Peyer's patch (tissue), 4 donors: Measurements from ENCODE around the gene SPIN3. TPM values are rescaled to one million over a fixed set of nuclear protein-coding genes. Genes with fewer than 3 reads are reported as not detected.
"Not testable (repeated sequence)": the region's sequence is repeated elsewhere in the genome, so short reads cannot be mapped to it uniquely, and the experiment has no call there.

Source experiments
- DNase-seq, 3 donors: peaks; one replicate each; pipeline ENCODE4 v3.0.0-alpha.2; 2017 to 2019
- H3K27ac ChIP-seq, 4 donors: fragments of 200-600 bp; sonication (generic); one replicate each; pipeline ENCODE4 v1.5.1; 2016 to 2019
- H3K27me3 ChIP-seq, 2 donors: fragments of 200-600 bp; sonication (generic); one replicate each; pipeline ENCODE4 v1.5.1; 2019
- H3K36me3 ChIP-seq, 3 donors: fragments of 200-600 bp; sonication (generic); one replicate each; pipeline ENCODE4 v1.5.1; 2016 to 2019
- H3K4me1 ChIP-seq, 4 donors: fragments of 200-600 bp; sonication (generic); one replicate each; pipeline ENCODE4 v1.5.1; 2016 to 2019
- H3K4me3 ChIP-seq, 4 donors: fragments of 200-600 bp; sonication (generic); 1 replicate in 3 of 4; 2 replicates in 1 of 4; pipeline ENCODE4 v1.5.1; 2016 to 2019; ENCODE audit warnings: mild to moderate bottlenecking in 1 of 4
- H3K9me3 ChIP-seq, 4 donors: fragments of 200-600 bp; sonication (generic); one replicate each; pipeline ENCODE4 v1.5.1; 2016 to 2019; ENCODE audit warnings: mild to moderate bottlenecking in 1 of 4
- POLR2A ChIP-seq, 2 donors: fragments of 450-650 bp; IDR thresholded peaks; one replicate each; pipeline ENCODE4 v1.5.1; 2017; ENCODE audit warnings: antibody characterized with exemption in 2 of 2, mild to moderate bottlenecking in 2 of 2, moderate library complexity in 2 of 2
- total RNA-seq, 4 donors: library from RNA; depleted of rRNA; stranded (reverse); fragments of >200 nt; gene quantifications; one replicate each; pipeline ENCODE4 v1.1.0, GENCODE V29; 2016
- TF ChIP-seq, protein P1 (sequence below), 6 experiments: fragments of 450-650 bp in 4 of 6; fragments of 200-600 bp in 2 of 6; sonication (generic) in 1 of 6; IDR thresholded peaks; one replicate each; pipeline ENCODE4 v1.5.1; 2017 to 2019; ENCODE audit warnings: antibody characterized with exemption in 6 of 6, mild to moderate bottlenecking in 3 of 6, moderate library complexity in 1 of 6

The SPIN3 gene
- total RNA-seq: 10 to 100 TPM in 3 of 4 donors, 1 to 10 TPM in 1; 5.3 to 22.3 (median 12.4) TPM

GRCh38 chrX:56995271-56995994, at the start of gene SPIN3:
SPIN3 (minus strand) TSS chrX:56995541; CDS start chrX:56994947, 594 bp downstream.
- H3K36me3 ChIP-seq: no peaks in the 10 kb centered on the region
- no peaks in the 10 kb centered on the region for H3K27me3 ChIP-seq
- no peaks in the 10 kb centered on the region for H3K9me3 ChIP-seq
- peak; percentile 79 to 91 (median 83) for DNase-seq
- peak within 1 kb of the TSS; percentile 50 to 68 (median 58) for H3K4me3 ChIP-seq
- peak within 1 kb of the TSS; percentile 42 to 76 (median 64) for H3K27ac ChIP-seq
- TF ChIP-seq, protein P1, sequence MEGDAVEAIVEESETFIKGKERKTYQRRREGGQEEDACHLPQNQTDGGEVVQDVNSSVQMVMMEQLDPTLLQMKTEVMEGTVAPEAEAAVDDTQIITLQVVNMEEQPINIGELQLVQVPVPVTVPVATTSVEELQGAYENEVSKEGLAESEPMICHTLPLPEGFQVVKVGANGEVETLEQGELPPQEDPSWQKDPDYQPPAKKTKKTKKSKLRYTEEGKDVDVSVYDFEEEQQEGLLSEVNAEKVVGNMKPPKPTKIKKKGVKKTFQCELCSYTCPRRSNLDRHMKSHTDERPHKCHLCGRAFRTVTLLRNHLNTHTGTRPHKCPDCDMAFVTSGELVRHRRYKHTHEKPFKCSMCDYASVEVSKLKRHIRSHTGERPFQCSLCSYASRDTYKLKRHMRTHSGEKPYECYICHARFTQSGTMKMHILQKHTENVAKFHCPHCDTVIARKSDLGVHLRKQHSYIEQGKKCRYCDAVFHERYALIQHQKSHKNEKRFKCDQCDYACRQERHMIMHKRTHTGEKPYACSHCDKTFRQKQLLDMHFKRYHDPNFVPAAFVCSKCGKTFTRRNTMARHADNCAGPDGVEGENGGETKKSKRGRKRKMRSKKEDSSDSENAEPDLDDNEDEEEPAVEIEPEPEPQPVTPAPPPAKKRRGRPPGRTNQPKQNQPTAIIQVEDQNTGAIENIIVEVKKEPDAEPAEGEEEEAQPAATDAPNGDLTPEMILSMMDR (IDR thresholded peaks at IDR 0.05): no peak
- TF ChIP-seq POLR2A (IDR thresholded peaks at IDR 0.05): peak; percentile 19 to 27
- no peaks in the 10 kb centered on the region for H3K4me1 ChIP-seq

GRCh38 chrX:57044245-57044644, 48.9 kb upstream of the SPIN3 start:
- DNase-seq: no peak
- Histone ChIP-seq H3K9me3 (no peaks in the 10 kb centered on the region), H3K36me3 (no peaks in the 10 kb centered on the region), H3K4me3 (no peak overlapping the region), H3K27ac (no peak overlapping the region), H3K4me1 (no peaks in the 10 kb centered on the region), H3K27me3 (no peaks in the 10 kb centered on the region)
- TF ChIP-seq, protein P1 (IDR thresholded peaks at IDR 0.05): no peak
- no peak for TF ChIP-seq POLR2A (IDR thresholded peaks at IDR 0.05)

DNA sequence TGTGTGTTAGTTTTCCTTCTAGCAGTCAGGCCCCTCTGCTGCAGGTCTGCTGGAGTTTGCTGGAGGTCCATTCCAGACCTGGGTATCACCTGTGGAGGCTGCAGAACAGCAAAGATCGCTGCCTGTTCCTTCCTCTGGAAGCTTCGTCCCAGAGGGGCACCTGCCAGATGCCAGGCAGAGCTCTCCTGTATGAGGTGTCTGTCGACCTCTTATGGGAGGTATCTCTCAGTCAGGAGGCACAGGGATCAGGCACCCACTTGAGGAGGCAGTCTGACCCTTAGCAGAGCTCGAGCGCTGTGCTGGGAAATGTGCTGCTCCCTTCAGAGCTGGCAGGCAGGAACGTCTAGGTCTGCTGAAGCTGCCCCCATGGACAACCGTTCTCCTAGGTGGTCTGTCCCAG, 41.9 kb upstream of the SPIN3 start:
- not testable (repeated sequence) for H3K36me3 ChIP-seq, H3K27me3 ChIP-seq, DNase-seq, H3K27ac ChIP-seq, H3K4me3 ChIP-seq, H3K9me3 ChIP-seq, H3K4me1 ChIP-seq

DNA sequence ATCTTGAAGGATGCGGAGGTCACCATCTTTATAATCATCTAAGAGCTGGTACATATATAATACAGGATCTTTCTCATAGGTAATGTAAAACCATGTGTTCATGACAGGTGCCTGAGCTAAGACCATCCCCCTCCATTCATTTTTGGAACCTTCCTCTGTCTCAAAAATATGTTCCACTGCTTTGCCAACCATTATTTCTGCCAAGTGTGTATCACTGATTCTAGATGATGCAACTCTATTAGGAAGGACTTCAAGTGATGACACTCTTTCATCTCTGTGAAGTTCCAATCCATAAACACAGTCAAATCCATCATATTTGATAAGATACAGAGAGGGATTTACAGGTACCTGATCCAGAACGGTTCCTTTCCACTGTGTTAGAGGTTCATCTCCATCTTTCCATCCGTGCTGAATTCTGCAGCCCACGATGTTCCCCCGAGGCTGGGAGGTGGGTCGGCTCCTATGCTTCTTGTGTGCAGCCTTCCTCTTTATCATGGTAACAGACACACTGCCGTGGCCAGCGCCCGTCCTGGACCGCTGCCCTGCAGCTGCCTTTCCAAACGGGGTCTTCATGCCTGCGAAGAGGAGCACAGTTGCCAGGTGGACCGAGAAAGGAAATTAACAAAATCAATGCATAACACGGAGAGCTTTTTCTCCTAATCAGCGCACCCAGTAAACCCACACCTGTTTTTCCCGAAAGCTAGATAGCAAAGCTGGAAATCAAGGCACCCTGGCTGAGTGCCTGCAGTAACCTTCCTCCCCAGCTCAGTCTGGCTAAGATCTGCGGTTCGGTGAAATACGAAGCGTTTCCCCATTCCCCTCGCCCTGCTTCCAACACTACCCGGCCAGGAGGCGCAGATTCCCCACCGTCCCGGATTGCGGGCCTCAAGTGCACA, 718 bp downstream of the SPIN3 start:
- no peak for TF ChIP-seq POLR2A (IDR thresholded peaks at IDR 0.05)
- Histone ChIP-seq H3K9me3 (no peaks in the 10 kb centered on the region), H3K36me3 (no peaks in the 10 kb centered on the region), H3K27ac (peak overlapping the region; percentile 42 to 76 (median 64)), H3K4me1 (no peaks in the 10 kb centered on the region), H3K27me3 (no peaks in the 10 kb centered on the region), H3K4me3 (peak overlapping the region; percentile 50 to 68 (median 58))
- peak in 1 of 3 donors; percentile 45 for DNase-seq

GRCh38 chrX:56987741-56988140, 7.6 kb downstream of the SPIN3 start:
- no peaks in the 10 kb centered on the region for H3K36me3 ChIP-seq
- no peaks in the 10 kb centered on the region for H3K9me3 ChIP-seq
- no peak overlapping the region for H3K27ac ChIP-seq
- H3K27me3 ChIP-seq: no peaks in the 10 kb centered on the region
- DNase-seq: no peak
- TF ChIP-seq POLR2A (IDR thresholded peaks at IDR 0.05): no peak
- TF ChIP-seq, protein P1 (IDR thresholded peaks at IDR 0.05): no peak
- no peaks in the 10 kb centered on the region for H3K4me1 ChIP-seq
- no peak overlapping the region for H3K4me3 ChIP-seq

DNA sequence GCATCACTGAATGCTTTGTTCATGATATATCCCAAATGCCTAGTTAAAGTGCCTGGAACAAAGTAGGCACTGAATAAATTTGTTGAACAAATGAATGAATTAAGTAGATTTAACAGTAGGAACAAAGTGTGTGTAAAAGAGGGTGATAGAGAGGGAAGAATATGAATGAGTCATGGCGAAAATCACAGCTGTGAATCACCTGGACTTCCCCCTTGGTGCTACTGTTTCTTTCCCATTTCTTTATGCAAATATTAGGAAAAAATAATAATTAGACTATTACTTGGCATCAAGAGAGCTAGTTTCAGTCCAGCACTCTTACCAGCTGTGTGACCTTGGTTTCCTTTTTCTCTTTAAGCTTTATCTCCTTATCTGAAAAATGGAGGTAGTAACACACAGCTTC, 9.2 kb downstream of the SPIN3 start:
- DNase-seq: no peak
- no peaks in the 10 kb centered on the region for H3K4me1 ChIP-seq
- TF ChIP-seq, protein P1 (IDR thresholded peaks at IDR 0.05): no peak
- no peak for TF ChIP-seq POLR2A (IDR thresholded peaks at IDR 0.05)
- H3K36me3 ChIP-seq: no peaks in the 10 kb centered on the region
- H3K4me3 ChIP-seq: no peak overlapping the region
- H3K27me3 ChIP-seq: no peaks in the 10 kb centered on the region
- no peaks in the 10 kb centered on the region for H3K9me3 ChIP-seq
- H3K27ac ChIP-seq: no peak overlapping the region
